AG09319 (cell line): ENCODE results near the gene PTGFRN.

ENCODE experiments used
- DNase-seq: peaks from one replicate; pipeline ENCODE4 v3.0.0-alpha.2; 2010; ENCODE audit warnings: low read depth; ENCODE audit errors: extremely low read depth
- TF ChIP-seq, protein P1 (sequence below): IDR thresholded peaks from 2 replicates; pipeline ENCODE4 v1.5.1; 2011; ENCODE audit warnings: low read depth, mild to moderate bottlenecking, inconsistent platforms, low read length, moderate library complexity

Gene PTGFRN

DNA sequence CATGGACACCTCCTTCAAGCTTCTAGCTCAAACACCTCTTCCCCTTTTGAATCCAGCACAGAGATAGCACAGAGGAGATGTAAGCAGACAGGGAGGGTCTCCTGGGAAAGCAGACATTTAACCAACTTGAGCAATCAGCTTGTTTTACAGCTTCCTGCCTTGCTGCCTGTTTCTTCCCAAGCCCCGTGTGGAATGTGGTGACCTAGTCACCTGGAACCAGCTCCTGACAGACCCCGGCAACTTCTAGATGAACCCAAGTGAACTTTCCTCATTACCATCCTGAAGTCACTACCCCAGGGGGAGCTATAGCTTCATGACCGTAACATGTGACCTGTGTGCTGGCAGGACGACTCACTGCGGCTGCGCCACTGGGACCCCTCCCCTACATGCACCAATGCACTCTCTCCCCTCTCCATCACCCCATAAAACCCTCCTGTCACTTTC lies 126.3 kb downstream of the PTGFRN start:
- TF ChIP-seq, protein P1, sequence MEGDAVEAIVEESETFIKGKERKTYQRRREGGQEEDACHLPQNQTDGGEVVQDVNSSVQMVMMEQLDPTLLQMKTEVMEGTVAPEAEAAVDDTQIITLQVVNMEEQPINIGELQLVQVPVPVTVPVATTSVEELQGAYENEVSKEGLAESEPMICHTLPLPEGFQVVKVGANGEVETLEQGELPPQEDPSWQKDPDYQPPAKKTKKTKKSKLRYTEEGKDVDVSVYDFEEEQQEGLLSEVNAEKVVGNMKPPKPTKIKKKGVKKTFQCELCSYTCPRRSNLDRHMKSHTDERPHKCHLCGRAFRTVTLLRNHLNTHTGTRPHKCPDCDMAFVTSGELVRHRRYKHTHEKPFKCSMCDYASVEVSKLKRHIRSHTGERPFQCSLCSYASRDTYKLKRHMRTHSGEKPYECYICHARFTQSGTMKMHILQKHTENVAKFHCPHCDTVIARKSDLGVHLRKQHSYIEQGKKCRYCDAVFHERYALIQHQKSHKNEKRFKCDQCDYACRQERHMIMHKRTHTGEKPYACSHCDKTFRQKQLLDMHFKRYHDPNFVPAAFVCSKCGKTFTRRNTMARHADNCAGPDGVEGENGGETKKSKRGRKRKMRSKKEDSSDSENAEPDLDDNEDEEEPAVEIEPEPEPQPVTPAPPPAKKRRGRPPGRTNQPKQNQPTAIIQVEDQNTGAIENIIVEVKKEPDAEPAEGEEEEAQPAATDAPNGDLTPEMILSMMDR = no peak
- DNase-seq = no peak

GRCh38 chr1:117037802-117038201 lies 128.1 kb downstream of the PTGFRN start:
- TF ChIP-seq, protein P1 = no peak
- DNase-seq = no peak

- TF ChIP-seq, protein P1 = no peak
- no peak for DNase-seq
These were observed 128.5 kb downstream of the PTGFRN start for GRCh38 chr1:117038236-117038635.
